ENCODE data around the gene PDZD7.

Gene PDZD7

GRCh38 chr10:100965820-100966219, 65.1 kb downstream of the PDZD7 start:
- Mint-ChIP-seq H3K4me1 (peaks cover 13% of the 10 kb centered on the region), H3K9me3 (no peaks in the 10 kb centered on the region), H3K36me3 (ENCODE audit: low read depth) (peaks cover 19% of the 10 kb centered on the region), H3K27me3 (ENCODE audit: low read depth) (no peaks in the 10 kb centered on the region), H3K27ac (no peak overlapping the region), H3K4me3 (no peak overlapping the region)
- no peak for TF ChIP-seq CTCF (IDR thresholded peaks at IDR 0.05; ENCODE audit: unreplicated experiment in 3 of 3)

GRCh38 chr10:100963826-100964225, 67.1 kb downstream of the PDZD7 start:
- Mint-ChIP-seq H3K27ac (no peak overlapping the region), H3K4me1 (peaks cover 6% of the 10 kb centered on the region), H3K9me3 (no peaks in the 10 kb centered on the region), H3K4me3 (no peak overlapping the region), H3K27me3 (ENCODE audit: low read depth) (no peaks in the 10 kb centered on the region), H3K36me3 (ENCODE audit: low read depth) (peaks cover 35% of the 10 kb centered on the region)
- TF ChIP-seq CTCF (IDR thresholded peaks at IDR 0.05; ENCODE audit: unreplicated experiment in 3 of 3) = no peak

GRCh38 chr10:100962351-100963080, 68.4 kb downstream of the PDZD7 start:
- Mint-ChIP-seq H3K27ac (no peak overlapping the region), H3K9me3 (no peaks in the 10 kb centered on the region)
- no peak for TF ChIP-seq CTCF (IDR thresholded peaks at IDR 0.05; ENCODE audit: unreplicated experiment in 3 of 3)

GRCh38 chr10:100960251-100960650, 70.7 kb downstream of the PDZD7 start:
- H3K4me1 Mint-ChIP-seq = no peaks in the 10 kb centered on the region
- no peaks in the 10 kb centered on the region for H3K27me3 Mint-ChIP-seq (ENCODE audit: low read depth)
- peaks cover 54% of the 10 kb centered on the region for H3K36me3 Mint-ChIP-seq (ENCODE audit: low read depth)
- no peak overlapping the region for H3K4me3 Mint-ChIP-seq
- no peak for TF ChIP-seq CTCF (IDR thresholded peaks at IDR 0.05; ENCODE audit: unreplicated experiment in 3 of 3)
- H3K9me3 Mint-ChIP-seq = no peaks in the 10 kb centered on the region
- no peak overlapping the region for H3K27ac Mint-ChIP-seq

More at GRCh38 chr10:100962351-100963080, 68.4 kb downstream of the PDZD7 start:
- Mint-ChIP-seq H3K4me3 (no peak overlapping the region), H3K4me1 (no peaks in the 10 kb centered on the region), H3K27me3 (ENCODE audit: low read depth) (no peaks in the 10 kb centered on the region), H3K36me3 (ENCODE audit: low read depth) (peaks cover 40% of the 10 kb centered on the region)

All from nephron (organoid).